Vagina (tissue), 2 donors: ENCODE measurements around the gene CAPN13. TPM values are rescaled to one million over a fixed set of nuclear protein-coding genes. Genes with fewer than 3 reads are reported as not detected.

Experiments
- DNase-seq, 2 donors: peaks; one replicate each; pipeline ENCODE4 v3.0.0-alpha.2; 2017; ENCODE audit errors: extremely low spot score in 2 of 2
- H3K27ac ChIP-seq: fragments of 200-600 bp; sonication (generic); one replicate; pipeline ENCODE4 v1.5.1; 2019
- H3K27me3 ChIP-seq: fragments of 200-600 bp; sonication (generic); one replicate; pipeline ENCODE4 v1.5.1; 2019
- H3K36me3 ChIP-seq, 2 donors: fragments of 200-600 bp; sonication (generic); one replicate each; pipeline ENCODE4 v1.5.1; 2017 to 2019
- H3K4me1 ChIP-seq: fragments of 200-600 bp; sonication (generic); one replicate; pipeline ENCODE4 v1.5.1; 2019
- H3K4me3 ChIP-seq, 2 donors: fragments of 200-600 bp; sonication (generic); 1 replicate in 1 of 2; 2 replicates in 1 of 2; pipeline ENCODE4 v1.5.1; 2016 to 2019
- H3K9me3 ChIP-seq: fragments of 200-600 bp; sonication (generic); one replicate; pipeline ENCODE4 v1.5.1; 2019
- POLR2A ChIP-seq, 2 donors: fragments of 450-650 bp; IDR thresholded peaks; one replicate each; pipeline ENCODE4 v1.6.1; 2017; ENCODE audit warnings: antibody characterized with exemption in 2 of 2, mild to moderate bottlenecking in 2 of 2, moderate library complexity in 2 of 2
- POLR2AphosphoS5 ChIP-seq, 2 donors: sonication (generic); formaldehyde crosslinking; IDR thresholded peaks; one replicate each; pipeline ENCODE4 v1.9.0; 2017; ENCODE audit warnings: antibody characterized with exemption in 2 of 2, mild to moderate bottlenecking in 2 of 2, low read depth in 1 of 2; ENCODE audit not compliant: insufficient read depth in 1 of 2
- intact Hi-C: fragments of 100-400 bp; cut with DNase I; formaldehyde crosslinking; loops from one replicate; pipeline ENCODE4 v1.15.1; 2023
- total RNA-seq: library from RNA; depleted of rRNA; stranded (reverse); fragments of >200 nt; gene quantifications from one replicate; pipeline ENCODE4 v1.2.3, GENCODE V29; 2016
- TF ChIP-seq, protein P1 (sequence below), 3 experiments: fragments of 450-650 bp in 2 of 3; fragments of 200-600 bp in 1 of 3; sonication (generic) in 1 of 3; IDR thresholded peaks; one replicate each; pipeline ENCODE4 v1.5.1; 2017 to 2019; ENCODE audit warnings: antibody characterized with exemption in 3 of 3, mild to moderate bottlenecking in 2 of 3, moderate library complexity in 2 of 3

The CAPN13 gene
- total RNA-seq, 1 donor from 2014 or later = not detected

- Histone ChIP-seq H3K27ac (no peak overlapping the region), H3K4me3 (no peak overlapping the region), H3K4me1 (no peaks in the 10 kb centered on the region), H3K36me3 (no peaks in the 10 kb centered on the region), H3K9me3 (no peaks in the 10 kb centered on the region), H3K27me3 (no peaks in the 10 kb centered on the region)
- TF ChIP-seq, protein P1, sequence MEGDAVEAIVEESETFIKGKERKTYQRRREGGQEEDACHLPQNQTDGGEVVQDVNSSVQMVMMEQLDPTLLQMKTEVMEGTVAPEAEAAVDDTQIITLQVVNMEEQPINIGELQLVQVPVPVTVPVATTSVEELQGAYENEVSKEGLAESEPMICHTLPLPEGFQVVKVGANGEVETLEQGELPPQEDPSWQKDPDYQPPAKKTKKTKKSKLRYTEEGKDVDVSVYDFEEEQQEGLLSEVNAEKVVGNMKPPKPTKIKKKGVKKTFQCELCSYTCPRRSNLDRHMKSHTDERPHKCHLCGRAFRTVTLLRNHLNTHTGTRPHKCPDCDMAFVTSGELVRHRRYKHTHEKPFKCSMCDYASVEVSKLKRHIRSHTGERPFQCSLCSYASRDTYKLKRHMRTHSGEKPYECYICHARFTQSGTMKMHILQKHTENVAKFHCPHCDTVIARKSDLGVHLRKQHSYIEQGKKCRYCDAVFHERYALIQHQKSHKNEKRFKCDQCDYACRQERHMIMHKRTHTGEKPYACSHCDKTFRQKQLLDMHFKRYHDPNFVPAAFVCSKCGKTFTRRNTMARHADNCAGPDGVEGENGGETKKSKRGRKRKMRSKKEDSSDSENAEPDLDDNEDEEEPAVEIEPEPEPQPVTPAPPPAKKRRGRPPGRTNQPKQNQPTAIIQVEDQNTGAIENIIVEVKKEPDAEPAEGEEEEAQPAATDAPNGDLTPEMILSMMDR (IDR thresholded peaks at IDR 0.05) = no peak
- TF ChIP-seq POLR2A (IDR thresholded peaks at IDR 0.05) = no peak
- no peak for TF ChIP-seq POLR2AphosphoS5 (IDR thresholded peaks at IDR 0.05; ENCODE audit: insufficient read depth in 1 of 2, low read depth in 1 of 2)
- intact Hi-C loops = no loop called here
- no peak for DNase-seq
Observed at GRCh38 chr2:30826481-30826880, 19.2 kb upstream of the CAPN13 start.

DNA sequence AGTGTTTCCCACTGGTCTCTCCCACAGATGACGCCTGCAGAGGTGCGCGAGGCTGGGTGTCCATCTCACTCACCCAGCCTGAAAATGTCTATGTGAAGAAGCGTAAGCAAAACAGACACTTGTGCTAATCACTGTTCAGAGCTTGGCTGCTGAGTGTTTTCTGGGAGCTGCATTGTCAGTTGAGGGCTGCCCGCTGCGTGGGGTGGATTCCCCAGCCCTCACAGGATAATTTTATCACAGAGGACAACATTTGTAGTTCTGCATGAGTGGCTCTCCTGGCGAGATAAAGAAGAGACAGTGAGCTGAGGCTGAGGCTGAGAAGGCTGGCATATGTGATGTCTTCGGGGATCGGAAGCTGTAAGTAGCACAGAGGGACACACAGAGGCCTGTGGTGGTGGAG lies 16.2 kb upstream of the CAPN13 start:
- no peak for TF ChIP-seq POLR2A (IDR thresholded peaks at IDR 0.05)
- TF ChIP-seq, protein P1 (IDR thresholded peaks at IDR 0.05) = no peak
- TF ChIP-seq POLR2AphosphoS5 (IDR thresholded peaks at IDR 0.05; ENCODE audit: insufficient read depth in 1 of 2, low read depth in 1 of 2) = no peak
- DNase-seq = no peak
- H3K9me3 ChIP-seq = no peaks in the 10 kb centered on the region
- H3K4me3 ChIP-seq = no peak overlapping the region
- intact Hi-C loops = no loop called here
- H3K27ac ChIP-seq = no peak overlapping the region
- no peaks in the 10 kb centered on the region for H3K36me3 ChIP-seq
- H3K4me1 ChIP-seq = no peaks in the 10 kb centered on the region
- no peaks in the 10 kb centered on the region for H3K27me3 ChIP-seq

DNA sequence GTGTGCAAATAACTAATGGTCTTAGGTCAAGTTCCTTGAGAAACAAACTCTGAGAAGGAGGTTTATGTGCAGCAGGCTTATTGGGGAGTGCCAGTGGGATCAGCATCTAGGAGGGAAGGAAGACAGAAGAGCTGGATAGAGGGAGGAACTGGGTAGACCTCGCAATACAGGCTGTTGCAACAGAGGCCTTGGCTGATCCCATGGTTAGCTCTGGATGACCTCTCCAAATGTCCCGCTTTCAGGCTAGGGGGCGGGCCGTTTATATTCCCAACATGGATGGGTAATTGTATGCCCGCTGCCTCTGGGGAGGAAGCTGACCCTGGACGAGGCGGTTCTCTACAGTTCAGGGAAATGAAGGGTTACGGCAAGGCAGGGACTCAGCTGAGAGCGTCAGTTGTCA lies 14.7 kb upstream of the CAPN13 start:
- intact Hi-C loops = no loop called here

GRCh38 chr2:30820381-30821055 lies 13.3 kb upstream of the CAPN13 start:
- TF ChIP-seq, protein P1 (IDR thresholded peaks at IDR 0.05) = no peak
- no peak for TF ChIP-seq POLR2A (IDR thresholded peaks at IDR 0.05)
- TF ChIP-seq POLR2AphosphoS5 (IDR thresholded peaks at IDR 0.05; ENCODE audit: insufficient read depth in 1 of 2, low read depth in 1 of 2) = no peak
- H3K27ac ChIP-seq = no peak overlapping the region
- intact Hi-C loops = no loop called here
- no peaks in the 10 kb centered on the region for H3K4me1 ChIP-seq
- H3K27me3 ChIP-seq = no peaks in the 10 kb centered on the region
- H3K36me3 ChIP-seq = no peaks in the 10 kb centered on the region
- DNase-seq = no peak
- no peaks in the 10 kb centered on the region for H3K9me3 ChIP-seq
- no peak overlapping the region for H3K4me3 ChIP-seq

More for the DNA sequence above, 14.7 kb upstream of the CAPN13 start:
- Histone ChIP-seq H3K4me3 (no peak overlapping the region), H3K9me3 (no peaks in the 10 kb centered on the region), H3K4me1 (no peaks in the 10 kb centered on the region), H3K27me3 (no peaks in the 10 kb centered on the region), H3K36me3 (no peaks in the 10 kb centered on the region), H3K27ac (no peak overlapping the region)
- no peak for TF ChIP-seq POLR2A (IDR thresholded peaks at IDR 0.05)
- TF ChIP-seq, protein P1 (IDR thresholded peaks at IDR 0.05) = no peak
- DNase-seq = no peak

GRCh38 chr2:30809938-30810337 lies 2.7 kb upstream of the CAPN13 start:
- Histone ChIP-seq H3K27ac (no peak overlapping the region), H3K9me3 (no peaks in the 10 kb centered on the region), H3K36me3 (no peaks in the 10 kb centered on the region), H3K4me3 (no peak overlapping the region), H3K4me1 (no peaks in the 10 kb centered on the region), H3K27me3 (no peaks in the 10 kb centered on the region)
- TF ChIP-seq, protein P1 (IDR thresholded peaks at IDR 0.05) = no peak
- TF ChIP-seq POLR2AphosphoS5 (IDR thresholded peaks at IDR 0.05; ENCODE audit: insufficient read depth in 1 of 2, low read depth in 1 of 2) (no peak), POLR2A (IDR thresholded peaks at IDR 0.05) (no peak)
- intact Hi-C loops = no loop called here
- no peak for DNase-seq
